IMR-90 (cell line): ENCODE data around the gene TRNT1. TPM values are rescaled to one million over a fixed set of nuclear protein-coding genes. Genes with fewer than 3 reads are reported as not detected.

Experiments
- ATAC-seq: fragments of 200-7000 bp; cut with Tn5 transposase; 2 replicates; pipeline ENCODE4 v1.9.1; 2020; ENCODE audit warnings: low read depth, mild to moderate bottlenecking, moderate library complexity
- BruUV-seq: library from RNA; stranded (reverse); fragments of 400-500 nt; replicated peaks from 2 replicates; lab custom pipeline; 2021; lab: Mats Ljungman, UMichigan
- CTCF ChIA-PET: fragments of 300-600 bp; formaldehyde crosslinking; extraction: SDS; loops from one replicate; lab custom pipeline; 2021; ENCODE audit warnings: antibody characterized with exemption; lab: Yijun Ruan, JAX
- POLR2A ChIA-PET: fragments of 300-600 bp; sonication (Branson Sonifier 250); formaldehyde crosslinking; loops from one replicate; lab custom pipeline; 2022; ENCODE audit warnings: antibody characterized with exemption; ENCODE audit not compliant: unreplicated experiment; lab: Charles Lee
- DNase-seq: peaks from one replicate; pipeline ENCODE4 v3.0.0; 2013
- H2AFZ ChIP-seq: replicated peaks from 2 replicates; pipeline ENCODE3; 2013; ENCODE audit warnings: low read length, mild to moderate bottlenecking; ENCODE audit not compliant: poor library complexity
- H2AK5ac ChIP-seq: 2 replicates; pipeline ENCODE4 v1.6.1; 2013; ENCODE audit warnings: low read depth, low read length, inconsistent platforms
- H2AK9ac ChIP-seq: replicated peaks from 2 replicates; pipeline ENCODE3; 2013; ENCODE audit warnings: mild to moderate bottlenecking, low read depth, low read length, moderate library complexity; ENCODE audit not compliant: poor library complexity
- H2BK120ac ChIP-seq: 2 replicates; pipeline ENCODE4 v1.6.1; 2013; ENCODE audit warnings: low read depth, low read length, inconsistent platforms
- H2BK15ac ChIP-seq: 3 replicates; pipeline ENCODE4 v1.6.1; 2013; ENCODE audit warnings: low read depth, low read length, inconsistent platforms
- H2BK20ac ChIP-seq: 2 replicates; pipeline ENCODE4 v1.6.1; 2013; ENCODE audit warnings: low read depth, mild to moderate bottlenecking, inconsistent platforms, low read length, moderate library complexity
- H2BK5ac ChIP-seq: 2 replicates; pipeline ENCODE4 v1.6.1; 2013; ENCODE audit warnings: mild to moderate bottlenecking, low read depth, low read length, inconsistent platforms; ENCODE audit not compliant: poor library complexity, severe bottlenecking
- H3K14ac ChIP-seq: replicated peaks from 2 replicates; pipeline ENCODE4 v1.6.1; 2013; ENCODE audit warnings: low read depth, low read length, inconsistent platforms
- H3K18ac ChIP-seq: 2 replicates; pipeline ENCODE4 v1.6.1; 2013; ENCODE audit warnings: low read depth, low read length, control low read depth
- H3K23ac ChIP-seq: 2 replicates; pipeline ENCODE4 v1.6.1; 2013; ENCODE audit warnings: low read depth, low read length, inconsistent platforms
- H3K27ac ChIP-seq: 2 replicates; pipeline ENCODE4 v1.5.1; 2013; ENCODE audit warnings: mild to moderate bottlenecking, control low read depth, low read length; ENCODE audit not compliant: insufficient read depth
- H3K27me3 ChIP-seq: 2 replicates; pipeline ENCODE4 v1.6.1; 2013; ENCODE audit warnings: low read length; ENCODE audit not compliant: control insufficient read depth, insufficient read depth
- H3K36me3 ChIP-seq: 2 replicates; pipeline ENCODE4 v1.6.1; 2013; ENCODE audit warnings: low read length, mixed read lengths; ENCODE audit not compliant: control insufficient read depth, insufficient read depth
- H3K4ac ChIP-seq: 2 replicates; pipeline ENCODE4 v1.6.1; 2013; ENCODE audit warnings: low read depth, low read length, inconsistent platforms
- H3K4me1 ChIP-seq: 2 replicates; pipeline ENCODE4 v1.6.1; 2013; ENCODE audit warnings: low read length, mixed read lengths; ENCODE audit not compliant: control insufficient read depth, insufficient read depth
- H3K4me2 ChIP-seq: 2 replicates; pipeline ENCODE4 v1.6.1; 2013; ENCODE audit warnings: low read depth, mild to moderate bottlenecking, control low read depth, low read length, moderate library complexity
- H3K4me3 ChIP-seq: 2 replicates; pipeline ENCODE4 v1.5.1; 2013; ENCODE audit warnings: low read depth, mild to moderate bottlenecking, control low read depth, low read length, moderate library complexity; ENCODE audit not compliant: insufficient read depth
- H3K56ac ChIP-seq: 2 replicates; pipeline ENCODE4 v1.6.1; 2013; ENCODE audit warnings: low read length, inconsistent platforms; ENCODE audit not compliant: insufficient read depth; ENCODE audit errors: extremely low read depth
- H3K79me1 ChIP-seq, 2 experiments: 2 replicates each; pipeline ENCODE4 v1.6.1; 2013; ENCODE audit warnings: low read length in 2 of 2, inconsistent platforms in 1 of 2, low read depth in 1 of 2
- H3K9ac ChIP-seq: 2 replicates; pipeline ENCODE4 v1.6.1; 2013; ENCODE audit warnings: low read depth, low read length, control low read depth
- H3K9me1 ChIP-seq: 2 replicates; pipeline ENCODE4 v1.6.1; 2013; ENCODE audit warnings: low read length, inconsistent platforms; ENCODE audit not compliant: insufficient read depth
- H3K9me3 ChIP-seq: 2 replicates; pipeline ENCODE4 v1.6.1; 2013; ENCODE audit warnings: low read length; ENCODE audit not compliant: control insufficient read depth, insufficient read depth
- H4K20me1 ChIP-seq: 2 replicates; pipeline ENCODE4 v1.6.1; 2013; ENCODE audit warnings: low read length, inconsistent platforms; ENCODE audit not compliant: insufficient read depth
- H4K5ac ChIP-seq: 2 replicates; pipeline ENCODE4 v1.6.1; 2013; ENCODE audit warnings: mild to moderate bottlenecking, low read depth, low read length, control low read depth
- H4K8ac ChIP-seq, 2 experiments: 2 replicates each; pipeline ENCODE4 v1.6.1; 2013; ENCODE audit warnings: low read depth in 2 of 2, low read length in 2 of 2, control low read depth in 1 of 2, inconsistent platforms in 1 of 2
- H4K91ac ChIP-seq: 2 replicates; pipeline ENCODE4 v1.6.1; 2013; ENCODE audit warnings: low read depth, low read length, inconsistent platforms; ENCODE audit not compliant: insufficient read depth
- BHLHE40 ChIP-seq: fragments of 150-350 bp; IDR thresholded peaks from 2 replicates; pipeline ENCODE4 v1.6.1; 2016; ENCODE audit warnings: mild to moderate bottlenecking, low read depth, low read length
- CEBPB ChIP-seq: IDR thresholded peaks from 2 replicates; pipeline ENCODE4 v1.6.1; 2012; ENCODE audit warnings: low read depth, low read length, improper control_type of control experiment
- CHD1 ChIP-seq: IDR thresholded peaks from 2 replicates; pipeline ENCODE4 v1.6.1; 2012; ENCODE audit warnings: low read depth, low read length, improper control_type of control experiment
- CTCF ChIP-seq: conservative IDR thresholded peaks from 2 replicates; pipeline ENCODE4 v1.5.1; 2012; ENCODE audit warnings: mild to moderate bottlenecking, low read depth, low read length, improper control_type of control experiment
- FOS ChIP-seq: fragments of 150-350 bp; IDR thresholded peaks from 2 replicates; pipeline ENCODE4 v1.6.1; 2016; ENCODE audit warnings: low read depth, low read length
- MAFK ChIP-seq: IDR thresholded peaks from 2 replicates; pipeline ENCODE4 v1.6.1; 2012; ENCODE audit warnings: low read depth, low read length, improper control_type of control experiment
- MAZ ChIP-seq: IDR thresholded peaks from 2 replicates; pipeline ENCODE4 v1.6.1; 2012; ENCODE audit warnings: low read depth, mild to moderate bottlenecking, low read length, improper control_type of control experiment, moderate library complexity, borderline replicate concordance
- MXI1 ChIP-seq: IDR thresholded peaks from 2 replicates; pipeline ENCODE4 v1.6.1; 2012; ENCODE audit warnings: low read depth, mild to moderate bottlenecking, low read length, moderate library complexity, borderline replicate concordance
- NFE2L2 ChIP-seq: fragments of 150-350 bp; IDR thresholded peaks from 2 replicates; pipeline ENCODE4 v1.6.1; 2016; ENCODE audit warnings: low read depth, mild to moderate bottlenecking, low read length
- POLR2A ChIP-seq: IDR thresholded peaks from 2 replicates; pipeline ENCODE4 v1.6.1; 2012; ENCODE audit warnings: mild to moderate bottlenecking, low read depth, low read length
- RAD21 ChIP-seq: IDR thresholded peaks from 2 replicates; pipeline ENCODE4 v1.6.1; 2012; ENCODE audit warnings: low read length, improper control_type of control experiment
- RCOR1 ChIP-seq: IDR thresholded peaks from 2 replicates; pipeline ENCODE4 v1.6.1; 2012; ENCODE audit warnings: mild to moderate bottlenecking, low read length, improper control_type of control experiment; ENCODE audit not compliant: insufficient replicate concordance
- RFX5 ChIP-seq: IDR thresholded peaks from 2 replicates; pipeline ENCODE4 v1.8.0; 2012; ENCODE audit warnings: low read depth, mild to moderate bottlenecking, low read length, moderate library complexity
- SMC3 ChIP-seq: fragments of 150-350 bp; IDR thresholded peaks from 2 replicates; pipeline ENCODE4 v1.6.1; 2016; ENCODE audit warnings: low read depth, mild to moderate bottlenecking, antibody characterized with exemption, low read length, moderate library complexity
- USF2 ChIP-seq: fragments of 150-350 bp; IDR thresholded peaks from 2 replicates; pipeline ENCODE4 v1.6.1; 2017; ENCODE audit warnings: mild to moderate bottlenecking, antibody characterized with exemption, low read length, low read depth
- WGBS, 2 experiments: methylation state at CpG; one replicate each; pipeline versions ENCODE4 v1.1.5 to v1.1.7; 2013; ENCODE audit warnings: missing lambda C conversion rate in 2 of 2; ENCODE audit not compliant: insufficient read length in 1 of 2; ENCODE audit errors: extremely low coverage in 2 of 2; 5-methylcytosine and 5-hydroxymethylcytosine counted together
- dilution Hi-C: fragments of 300-500 bp; cut with HindIII; formaldehyde crosslinking; loops from one replicate; pipeline ENCODE4 v1.14.3; 2018; ENCODE audit warnings: low sequenced_read_pairs; ENCODE audit not compliant: unreplicated experiment
- in situ Hi-C: fragments of 300-500 bp; cut with MboI; formaldehyde crosslinking; loops from 3 replicates; pipeline ENCODE4 v1.14.3; 2019; ENCODE audit warnings: low sequenced_read_pairs, inconsistent platforms, mixed read lengths
- intact Hi-C: fragments of 100-400 bp; cut with micrococcal nuclease; formaldehyde crosslinking; loops from 2 replicates; pipeline ENCODE4 v1.10.0; 2022
- polyA plus RNA-seq, 3 experiments: library from polyadenylated mRNA; depleted of rRNA; stranded (reverse); fragments of >200 nt; gene quantifications; 2 replicates each; pipeline ENCODE4 v1.2.3, GENCODE V29; 2012; ENCODE audit warnings: low replicate concordance in 1 of 3
- total RNA-seq: library from RNA; depleted of rRNA; stranded (reverse); fragments of >200 nt; gene quantifications from 2 replicates; pipeline ENCODE4 v1.2.3, GENCODE V29; 2012

TRNT1 gene
- total and polyA plus RNA-seq, 2 of the 4 experiments (the other 2 are of a cell fraction) = 11.8 to 12.3 TPM

- no peak overlapping the region for H3K56ac ChIP-seq
- no peaks in the 10 kb centered on the region for H3K9me3 ChIP-seq
- no peak overlapping the region for H3K27ac ChIP-seq
- no peaks in the 10 kb centered on the region for H3K27me3 ChIP-seq
- no peak overlapping the region for H2AFZ ChIP-seq
- DNase-seq (no peak), ATAC-seq (no peak)
- no peaks in the 10 kb centered on the region for H4K20me1 ChIP-seq
- intact Hi-C loops (no loop called here), in situ Hi-C loops (no loop called here), dilution Hi-C loops (no loop called here)
- H4K5ac ChIP-seq = no peak overlapping the region
- ChIA-PET POLR2A (interaction anchor here (0.7 kb wide), 1 partner anchor 139 kb away, joined by 3 read pairs; no protein-coding TSS in a partner anchor), CTCF (interaction anchor here (0.9 kb wide), 1 partner anchor 9 kb away, joined by 3 read pairs; no protein-coding TSS in a partner anchor)
- BruUV-seq = no TSS peak
- peaks cover 0 to 2% of the 10 kb centered on the region in 2 experiments; a peak in 1 of 4 replicates for H3K79me1 ChIP-seq
- peaks cover 17% of the 10 kb centered on the region for H3K36me3 ChIP-seq
- no peak overlapping the region for H3K4me2 ChIP-seq
- H2AK5ac ChIP-seq = no peak overlapping the region
- no peak overlapping the region for H2BK120ac ChIP-seq
- no peak overlapping the region for H3K4me3 ChIP-seq
- H4K91ac ChIP-seq = no peak overlapping the region
- no peak overlapping the region for H3K14ac ChIP-seq
- no peak overlapping the region for H4K8ac ChIP-seq
- no peaks in the 10 kb centered on the region for H3K4me1 ChIP-seq
- no peak overlapping the region for H3K23ac ChIP-seq
- H3K4ac ChIP-seq = no peak overlapping the region
- no peaks in the 10 kb centered on the region for H3K9me1 ChIP-seq
- H2BK5ac ChIP-seq = no peak overlapping the region
- no CpG with 5 or more reads among the region's 2 CpGs for WGBS, 2 experiments
- H3K18ac ChIP-seq = no peak overlapping the region
- H2BK20ac ChIP-seq = no peak overlapping the region
- no peak overlapping the region for H2AK9ac ChIP-seq
- TF ChIP-seq NFE2L2 (no peak), MXI1 (no peak), RFX5 (no peak), MAFK (no peak), POLR2A (no peak), CHD1 (no peak), RAD21 (no peak), RCOR1 (no peak), CEBPB (no peak), BHLHE40 (no peak), MAZ (no peak), CTCF (no peak), FOS (no peak), SMC3 (no peak), USF2 (no peak)
- no peak overlapping the region for H2BK15ac ChIP-seq
- H3K9ac ChIP-seq = no peak overlapping the region
Observed at GRCh38 chr3:3160826-3161225, 34.1 kb downstream of the TRNT1 start.
